B cell (primary cell): Measurements from ENCODE around the gene TOP1. TPM values are rescaled to one million over a fixed set of nuclear protein-coding genes. Genes with fewer than 3 reads are reported as not detected.

Experiments used
- ATAC-seq: fragments of 200-7000 bp; cut with Tn5 transposase; one replicate; pipeline ENCODE4 v1.10.0; 2021; ENCODE audit warnings: low read depth, mild to moderate bottlenecking, moderate number of reproducible peaks, moderate library complexity
- CTCF ChIA-PET: fragments of 350-600 bp; sonication (Branson Sonifier 250); formaldehyde crosslinking; loops from one replicate; lab custom pipeline; 2021; ENCODE audit warnings: antibody characterized with exemption, inconsistent platforms; lab: Charles Lee
- POLR2A ChIA-PET: fragments of 350-600 bp; sonication (Branson Sonifier 250); formaldehyde crosslinking; loops from one replicate; lab custom pipeline; 2021; ENCODE audit warnings: antibody characterized with exemption; lab: Charles Lee
- DNase-seq: peaks from one replicate; pipeline ENCODE4 v3.0.0; 2013
- H2AFZ ChIP-seq: 2 replicates; pipeline ENCODE4 v1.6.1; 2012; ENCODE audit warnings: mild to moderate bottlenecking, low read depth, low read length; ENCODE audit not compliant: insufficient read depth, poor library complexity, severe bottlenecking
- H3K27ac ChIP-seq, 2 donors: 1 replicate in 1 of 2; 2 replicates in 1 of 2; pipeline ENCODE4 v1.5.1; 2012 to 2013; ENCODE audit warnings: low read length in 2 of 2, mild to moderate bottlenecking in 2 of 2, moderate library complexity in 1 of 2
- H3K27me3 ChIP-seq, 4 experiments: fragments of 200-600 bp in 1 of 4; sonication (generic) in 1 of 4; replicated peaks in 1 of 4; 1 replicate in 2 of 4; 2 replicates in 2 of 4; pipeline versions ENCODE4 v1.6.1 to v1.7.0; 2013 to 2016; ENCODE audit warnings: low read length in 3 of 4, mild to moderate bottlenecking in 2 of 4, mixed read lengths in 1 of 4, moderate library complexity in 1 of 4; ENCODE audit not compliant: insufficient read depth in 4 of 4, control insufficient read depth in 3 of 4; ENCODE audit errors: control extremely low read depth in 1 of 4
- H3K36me3 ChIP-seq, 2 experiments: replicated peaks in 1 of 2; 1 replicate in 1 of 2; 2 replicates in 1 of 2; pipeline versions ENCODE4 v1.6.1 to v1.7.1; 2013; ENCODE audit warnings: low read length in 1 of 2; ENCODE audit not compliant: insufficient read depth in 2 of 2, control insufficient read depth in 1 of 2; ENCODE audit errors: control extremely low read depth in 1 of 2, extremely low read depth in 1 of 2
- H3K4me1 ChIP-seq, 2 donors: fragments of 200-600 bp in 1 of 2; sonication (generic) in 1 of 2; 1 replicate in 1 of 2; 2 replicates in 1 of 2; pipeline versions ENCODE4 v1.5.1 to v1.6.1; 2013 to 2017; ENCODE audit warnings: low read length in 2 of 2; ENCODE audit not compliant: control insufficient read depth in 2 of 2, insufficient read depth in 2 of 2
- H3K4me2 ChIP-seq: replicated peaks from 2 replicates; pipeline ENCODE3; 2012; ENCODE audit warnings: mild to moderate bottlenecking, low read depth, low read length; ENCODE audit not compliant: poor library complexity, severe bottlenecking
- H3K4me3 ChIP-seq, 5 experiments: fragments of 200-600 bp in 1 of 5; sonication (generic) in 1 of 5; 1 replicate in 3 of 5; 2 replicates in 2 of 5; pipeline versions ENCODE4 v1.5.1 to v1.7.0; 2011 to 2016; ENCODE audit warnings: low read length in 4 of 5, mild to moderate bottlenecking in 4 of 5, low read depth in 2 of 5, control low read depth in 1 of 5, moderate library complexity in 1 of 5; ENCODE audit not compliant: insufficient read depth in 1 of 5; ENCODE audit errors: control extremely low read depth in 1 of 5, extremely low read depth in 1 of 5
- H3K79me2 ChIP-seq: fragments of 200-600 bp; sonication (generic); one replicate; pipeline ENCODE4 v1.6.0; 2016; ENCODE audit warnings: low read length; ENCODE audit not compliant: control insufficient read depth, insufficient read depth
- H3K9ac ChIP-seq: fragments of 200-600 bp; sonication (generic); 2 replicates; pipeline ENCODE4 v1.6.1; 2017; ENCODE audit warnings: mild to moderate bottlenecking, low read length, moderate library complexity
- H3K9me3 ChIP-seq, 3 donors: one replicate each; pipeline versions ENCODE4 v1.6.1 to v1.7.1; 2013; ENCODE audit warnings: low read length in 2 of 3; ENCODE audit not compliant: control insufficient read depth in 2 of 3, insufficient read depth in 1 of 3; ENCODE audit errors: control extremely low read depth in 1 of 3
- H4K20me1 ChIP-seq: 2 replicates; pipeline ENCODE4 v1.6.0; 2012; ENCODE audit warnings: mild to moderate bottlenecking, low read length; ENCODE audit not compliant: insufficient read depth, control insufficient read depth, poor library complexity, severe bottlenecking
- H3K27ac Mint-ChIP-seq: one replicate; pipeline ENCODE4 v1.8.0; 2021; ENCODE audit warnings: mixed read lengths
- H3K27me3 Mint-ChIP-seq: one replicate; pipeline ENCODE4 v1.8.0; 2021; ENCODE audit warnings: mixed read lengths
- H3K4me1 Mint-ChIP-seq: one replicate; pipeline ENCODE4 v1.8.0; 2021; ENCODE audit warnings: mixed read lengths
- H3K4me3 Mint-ChIP-seq: one replicate; pipeline ENCODE4 v1.8.0; 2021; ENCODE audit warnings: mixed read lengths
- H3K9me3 Mint-ChIP-seq: one replicate; pipeline ENCODE4 v1.8.0; 2022; ENCODE audit warnings: mixed read lengths; ENCODE audit not compliant: insufficient read depth
- CTCF ChIP-seq: fragments of 200-600 bp; IDR thresholded peaks from one replicate; pipeline ENCODE4 v1.8.0; 2022; ENCODE audit warnings: antibody characterized with exemption, mild to moderate bottlenecking
- EZH2 ChIP-seq: IDR thresholded peaks from 2 replicates; pipeline ENCODE4 v1.6.1; 2012; ENCODE audit warnings: borderline replicate concordance, low read depth, mild to moderate bottlenecking, moderate library complexity, low read length; ENCODE audit not compliant: insufficient read depth, poor library complexity, severe bottlenecking
- WGBS: methylation state at CpG from one replicate; pipeline ENCODE4 v1.1.5; 2013; ENCODE audit warnings: missing lambda C conversion rate; ENCODE audit not compliant: insufficient coverage; 5-methylcytosine and 5-hydroxymethylcytosine counted together
- intact Hi-C: fragments of 100-400 bp; cut with micrococcal nuclease; formaldehyde crosslinking; loops from one replicate; pipeline ENCODE4 v1.10.0; 2022
- polyA plus RNA-seq: library from polyadenylated mRNA; depleted of rRNA; stranded (reverse); fragments of >200 nt; gene quantifications from 2 replicates; pipeline ENCODE4 v1.2.3, GENCODE V29; 2012
- total RNA-seq, 2 donors: library from RNA; stranded (reverse); fragments of 120-200 nt in 1 of 2; gene quantifications; 1 replicate in 1 of 2; 2 replicates in 1 of 2; pipeline versions ENCODE4 v1.2.3 to v1.2.4, GENCODE V29; 2013 to 2022

TOP1 gene
- total and polyA plus RNA-seq, 2 donors (not counting 1 experiment from before 2014, with no cell fraction given): 5.4 to 44.9 TPM

- intact Hi-C loops: loop anchor here (5.0 kb wide), 1 partner anchor 33 kb away; no protein-coding TSS in a partner anchor
- CTCF ChIA-PET: interaction anchor here (0.8 to 9.9 kb wide), 6 partner anchors 11 to 82 kb away, joined by 3 to 71 read pairs (median 5); no protein-coding TSS in a partner anchor
- peaks cover 0 to 4% of the 10 kb centered on the region in 2 experiments for H3K36me3 ChIP-seq
These were observed 17.0 kb downstream of the TOP1 start for GRCh38 chr20:41045671-41046070.

More at GRCh38 chr20:41045671-41046070, 17.0 kb downstream of the TOP1 start:
- no peak overlapping the region for H3K27ac Mint-ChIP-seq
- H3K79me2 ChIP-seq: peaks cover 88% of the 10 kb centered on the region
- no peaks in the 10 kb centered on the region for H3K9me3 Mint-ChIP-seq
- H3K9me3 ChIP-seq: no peaks in the 10 kb centered on the region
- POLR2A ChIA-PET: no interaction called here
- H3K27me3 ChIP-seq: no peaks in the 10 kb centered on the region
- DNase-seq (no peak), ATAC-seq (no peak)
- no CpG with 5 or more reads among the region's 2 CpGs for WGBS
- H3K4me2 ChIP-seq: no peak overlapping the region
- H3K9ac ChIP-seq: no peak overlapping the region
- no peak overlapping the region for H3K4me3 Mint-ChIP-seq
- peaks cover 78% of the 10 kb centered on the region for H3K4me1 Mint-ChIP-seq
- TF ChIP-seq CTCF (no peak), EZH2 (no peak)
- H2AFZ ChIP-seq: no peak overlapping the region
- no peak overlapping the region for H3K27ac ChIP-seq
- H3K27me3 Mint-ChIP-seq: no peaks in the 10 kb centered on the region
- H4K20me1 ChIP-seq: peaks cover 88% of the 10 kb centered on the region
- peaks cover 42 to 48% of the 10 kb centered on the region in 2 donors for H3K4me1 ChIP-seq
- no peak overlapping the region for H3K4me3 ChIP-seq
